ENCODE data around the gene CFAP46. TPM values are rescaled to one million over a fixed set of nuclear protein-coding genes. Genes with fewer than 3 reads are reported as not detected.

The CFAP46 gene
- total RNA-seq, 3 donors from 2014 or later (not counting 1 experiment from before 2014, with no cell fraction given) = 0.35 TPM; not detected in 2

DNA sequence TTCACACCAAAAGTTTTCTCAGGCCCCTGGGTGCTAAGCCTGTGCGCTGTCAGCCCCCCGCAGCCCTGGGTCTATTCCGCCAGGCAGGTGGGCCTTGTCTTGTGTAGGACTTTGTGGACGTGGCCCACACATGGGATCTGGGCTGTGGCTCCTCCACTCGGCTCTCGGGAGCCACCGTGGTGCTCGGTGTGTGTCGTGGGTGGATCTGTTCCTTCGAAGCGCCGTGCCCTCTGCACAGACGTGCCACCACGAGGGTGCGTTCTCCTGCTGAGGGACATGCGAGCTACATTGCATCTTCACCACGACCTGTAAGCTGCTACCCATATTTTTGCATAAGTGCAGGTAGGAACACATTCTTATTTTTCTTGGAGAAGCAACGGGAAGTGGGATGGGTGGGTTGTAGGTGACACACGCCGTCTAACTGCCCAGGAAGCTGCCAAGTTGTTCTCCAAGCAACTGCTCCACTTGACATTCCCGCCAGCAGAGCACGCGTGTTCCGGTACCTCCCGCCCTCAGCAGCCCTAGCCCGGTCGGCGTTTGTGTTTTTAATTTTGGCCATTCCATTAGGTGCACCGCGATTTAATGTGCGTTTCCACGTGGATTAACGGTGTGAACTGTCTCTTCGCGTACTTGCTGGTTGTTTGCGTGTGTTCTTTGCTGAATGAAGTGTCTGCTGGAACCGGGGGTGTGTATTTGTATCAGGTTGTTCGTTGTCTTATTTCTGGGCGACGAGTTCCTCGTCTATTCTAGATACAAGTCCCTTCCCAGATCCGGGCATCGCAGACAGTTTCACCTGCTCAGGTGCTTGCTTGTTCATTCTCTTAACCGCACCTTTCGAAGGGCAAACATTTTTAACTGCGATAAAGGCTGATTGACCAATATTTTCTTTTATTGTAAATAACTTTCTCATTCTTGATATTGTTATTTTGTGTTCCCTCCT lies 47.4 kb upstream of the CFAP46 start:
- Histone ChIP-seq H3K27ac (ENCODE audit: low read length) (no peak overlapping the region), H3K4me3 (ENCODE audit: low read length) (no peak overlapping the region), H3K27me3 (ENCODE audit: control insufficient read depth, insufficient read depth, low read length) (no peaks in the 10 kb centered on the region), H3K4me1 (ENCODE audit: control insufficient read depth, insufficient read depth, low read length) (no peaks in the 10 kb centered on the region), H3K9me3 (ENCODE audit: control insufficient read depth, insufficient read depth, low read length) (no peaks in the 10 kb centered on the region), H3K36me3 (ENCODE audit: control insufficient read depth, insufficient read depth, low read length) (no peaks in the 10 kb centered on the region)
- H3K9me3 Mint-ChIP-seq = no peaks in the 10 kb centered on the region
- H3K36me3 Mint-ChIP-seq = no peaks in the 10 kb centered on the region
- no peaks in the 10 kb centered on the region for H3K4me1 Mint-ChIP-seq
- no peaks in the 10 kb centered on the region for H3K27me3 Mint-ChIP-seq (ENCODE audit: low read depth in 2 of 2)
- DNase-seq (no peak), ATAC-seq (no peak)
- H3K27ac Mint-ChIP-seq = no peak overlapping the region
- WGBS (ENCODE audit: insufficient coverage) = 94% methylated on average over 45 of the region's 46 CpGs
- no peak for TF ChIP-seq CTCF (IDR thresholded peaks at IDR 0.05)
- intact Hi-C loops (cut with micrococcal nuclease) = no loop called here
- H3K4me3 Mint-ChIP-seq = no peak overlapping the region

DNA sequence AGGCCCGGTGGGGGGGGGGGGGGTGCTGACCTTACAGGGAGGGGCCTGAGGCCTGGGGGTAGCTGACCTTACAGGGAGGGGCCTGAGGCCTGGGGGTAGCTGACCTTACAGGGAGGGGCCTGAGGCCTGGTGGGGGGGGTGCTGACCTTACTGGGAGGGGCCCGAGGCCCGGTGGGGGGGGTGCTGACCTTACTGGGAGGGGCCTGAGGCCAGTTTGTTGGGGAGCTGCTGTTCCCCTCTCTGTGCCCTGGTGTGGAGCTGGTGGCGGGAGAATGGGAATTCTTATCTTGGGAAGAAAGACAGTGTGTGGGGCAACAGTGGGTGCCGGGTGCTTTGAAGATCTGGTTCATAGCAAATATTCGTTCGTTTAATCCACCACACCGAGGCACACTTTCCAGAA lies 46.6 kb upstream of the CFAP46 start:
- H3K4me1 ChIP-seq (ENCODE audit: control insufficient read depth, insufficient read depth, low read length) = no peaks in the 10 kb centered on the region
- no peak overlapping the region for H3K4me3 ChIP-seq (ENCODE audit: low read length)
- intact Hi-C loops (cut with micrococcal nuclease) = no loop called here
- no peaks in the 10 kb centered on the region for H3K27me3 Mint-ChIP-seq (ENCODE audit: low read depth in 2 of 2)
- H3K36me3 Mint-ChIP-seq = no peaks in the 10 kb centered on the region
- no peak overlapping the region for H3K4me3 Mint-ChIP-seq
- no peaks in the 10 kb centered on the region for H3K9me3 Mint-ChIP-seq
- DNase-seq = no peak
- no peak overlapping the region for H3K27ac ChIP-seq (ENCODE audit: low read length)
- H3K27me3 ChIP-seq (ENCODE audit: control insufficient read depth, insufficient read depth, low read length) = no peaks in the 10 kb centered on the region
- ATAC-seq = no peak
- no peak for TF ChIP-seq CTCF (IDR thresholded peaks at IDR 0.05)
- H3K36me3 ChIP-seq (ENCODE audit: control insufficient read depth, insufficient read depth, low read length) = no peaks in the 10 kb centered on the region
- H3K4me1 Mint-ChIP-seq = no peaks in the 10 kb centered on the region
- WGBS (ENCODE audit: insufficient coverage) = 91% methylated on average over 8 of the region's 8 CpGs
- H3K27ac Mint-ChIP-seq = no peak overlapping the region
- no peaks in the 10 kb centered on the region for H3K9me3 ChIP-seq (ENCODE audit: control insufficient read depth, insufficient read depth, low read length)

DNA sequence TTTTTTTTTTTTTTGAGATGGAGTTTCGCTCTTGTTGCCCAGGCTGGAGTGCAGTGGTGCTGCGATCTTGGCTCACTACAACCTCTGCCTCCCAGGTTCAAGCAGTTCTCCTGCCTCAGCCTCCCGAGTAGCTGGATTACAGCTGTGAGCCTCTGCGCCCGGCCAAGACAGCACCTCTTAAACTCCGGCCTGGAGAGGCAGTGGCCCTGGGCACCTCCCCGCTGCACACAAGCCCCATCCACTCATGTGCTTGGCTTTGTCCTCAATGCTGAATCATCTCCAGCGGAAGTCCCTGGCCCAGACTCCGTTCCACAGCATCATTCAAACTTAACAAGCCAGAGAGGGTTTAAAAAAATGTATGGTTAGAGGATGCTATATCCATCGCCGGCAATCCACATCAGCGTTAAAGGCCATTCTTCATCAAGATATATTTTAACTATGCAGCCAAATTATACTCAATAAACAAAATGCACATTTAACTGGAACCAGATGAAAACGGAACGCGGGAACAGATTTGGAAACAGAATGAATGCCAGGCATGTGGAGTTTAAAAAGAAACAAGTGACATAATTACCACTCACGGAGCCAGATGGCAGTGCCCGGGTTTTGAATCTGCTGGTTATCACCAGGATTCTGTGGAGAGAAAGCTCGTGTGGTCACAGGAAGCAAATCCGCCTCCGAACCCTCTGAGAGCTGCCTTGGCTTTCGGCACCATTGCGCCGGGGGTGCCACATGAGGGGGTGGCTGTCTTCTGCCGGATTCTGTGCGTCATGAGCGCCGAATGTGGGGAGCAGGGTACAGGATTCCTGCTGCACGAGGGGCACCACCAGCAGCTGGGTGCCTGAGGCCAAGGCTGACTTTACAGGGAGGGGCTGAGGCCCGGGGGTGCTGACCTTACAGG lies 45.6 kb upstream of the CFAP46 start:
- Mint-ChIP-seq H3K36me3 (no peaks in the 10 kb centered on the region), H3K27me3 (ENCODE audit: low read depth in 2 of 2) (no peaks in the 10 kb centered on the region), H3K27ac (no peak overlapping the region), H3K9me3 (no peaks in the 10 kb centered on the region), H3K4me1 (no peaks in the 10 kb centered on the region), H3K4me3 (no peak overlapping the region)
- Histone ChIP-seq H3K27me3 (ENCODE audit: control insufficient read depth, insufficient read depth, low read length) (no peaks in the 10 kb centered on the region), H3K9me3 (ENCODE audit: control insufficient read depth, insufficient read depth, low read length) (no peaks in the 10 kb centered on the region), H3K36me3 (ENCODE audit: control insufficient read depth, insufficient read depth, low read length) (no peaks in the 10 kb centered on the region), H3K4me1 (ENCODE audit: control insufficient read depth, insufficient read depth, low read length) (no peaks in the 10 kb centered on the region), H3K27ac (ENCODE audit: low read length) (no peak overlapping the region), H3K4me3 (ENCODE audit: low read length) (no peak overlapping the region)
- ATAC-seq (no peak), DNase-seq (no peak)
- TF ChIP-seq CTCF (IDR thresholded peaks at IDR 0.05) = no peak
- intact Hi-C loops (cut with micrococcal nuclease) = no loop called here
- WGBS (ENCODE audit: insufficient coverage) = 78% methylated on average over 27 of the region's 29 CpGs

Data from natural killer cell (primary cell).